GM18868 (cell line): ENCODE data around the gene KNL1.
A peak's percentile ranks its signal among the peaks of the same experiment; 100 is the strongest.
"Not testable (repeated sequence)": the region's sequence is repeated elsewhere in the genome, so short reads cannot be mapped to it uniquely, and the experiment has no call there.

Source experiments
- ATAC-seq: cut with Tn5 transposase; IDR thresholded peaks from one replicate; pipeline ENCODE4 v1.9.1; 2021; ENCODE audit warnings: mild to moderate bottlenecking, moderate library complexity; ENCODE audit not compliant: unreplicated experiment

Gene KNL1

DNA sequence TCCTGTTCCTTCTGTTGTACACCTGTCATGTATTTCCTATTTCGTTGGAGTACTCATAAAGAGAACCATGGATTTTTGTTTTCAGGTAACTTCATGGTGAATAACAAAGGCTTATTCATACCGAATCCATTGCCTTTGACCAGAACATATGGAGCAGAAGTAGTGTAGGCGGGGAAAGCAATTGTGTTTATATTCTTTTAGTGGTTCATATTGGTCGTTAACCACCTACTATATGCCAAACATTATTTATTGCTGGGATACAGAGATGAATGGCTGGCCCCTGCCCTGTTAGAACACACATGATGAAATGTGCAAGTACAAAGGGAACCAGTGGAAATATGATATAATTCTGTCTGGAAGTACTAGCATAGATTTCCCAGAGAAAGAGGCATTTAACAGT, 15.2 kb upstream of the KNL1 start:
- ATAC-seq = no peak

GRCh38 chr15:40581796-40582195, 12.3 kb upstream of the KNL1 start:
- ATAC-seq = not testable (repeated sequence)

DNA sequence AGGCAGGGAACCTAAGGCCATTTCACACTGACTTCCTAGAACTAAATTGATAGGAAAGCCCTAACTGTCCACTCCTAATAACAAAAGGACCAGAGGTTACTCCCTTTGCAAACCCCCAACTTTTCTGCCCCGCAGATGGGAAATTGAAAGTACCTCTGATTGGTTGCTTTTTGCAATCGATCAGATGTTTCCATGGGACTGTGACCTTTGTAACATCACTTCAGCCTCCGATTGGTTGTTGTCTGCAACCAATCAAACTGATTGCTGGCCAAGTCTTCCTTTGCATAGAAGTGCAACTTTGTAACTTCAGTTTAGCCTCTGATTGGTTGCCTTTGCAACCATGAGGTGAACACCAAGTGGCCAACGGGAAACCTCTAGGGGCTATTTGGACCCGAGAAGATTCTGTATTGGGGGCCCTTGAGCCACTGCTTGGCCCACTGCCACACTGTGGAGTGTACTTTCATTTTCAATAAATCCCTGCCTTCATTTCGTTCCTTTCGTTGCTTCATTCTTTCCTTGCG, 11.3 kb upstream of the KNL1 start:
- ATAC-seq = no peak

GRCh38 chr15:40584191-40584590, 9.9 kb upstream of the KNL1 start:
- ATAC-seq = no peak

DNA sequence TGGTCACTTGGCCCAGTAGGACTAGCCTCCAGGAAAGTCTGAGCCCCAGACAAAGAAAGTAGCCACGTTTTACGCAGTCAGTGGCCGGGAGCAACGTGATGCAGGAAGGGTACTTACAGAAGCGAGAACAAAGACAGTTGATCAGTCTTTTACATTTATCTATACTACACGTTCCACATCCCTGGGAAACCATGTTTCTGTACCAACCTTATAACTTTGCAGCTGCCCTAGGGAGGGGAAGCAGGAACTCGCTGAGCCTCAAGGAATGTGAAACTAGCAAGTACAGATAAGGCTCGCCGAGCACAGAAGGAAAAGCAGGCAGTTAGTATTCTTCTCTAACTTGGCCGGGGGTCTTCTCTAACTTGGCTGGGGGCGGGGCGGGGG, 3.4 kb upstream of the KNL1 start:
- ATAC-seq = no peak

- ATAC-seq = no peak
Observed at GRCh38 chr15:40591389-40591788, 2.7 kb upstream of the KNL1 start.

GRCh38 chr15:40593165-40593564, 884 bp upstream of the KNL1 start:
- ATAC-seq = no peak

DNA sequence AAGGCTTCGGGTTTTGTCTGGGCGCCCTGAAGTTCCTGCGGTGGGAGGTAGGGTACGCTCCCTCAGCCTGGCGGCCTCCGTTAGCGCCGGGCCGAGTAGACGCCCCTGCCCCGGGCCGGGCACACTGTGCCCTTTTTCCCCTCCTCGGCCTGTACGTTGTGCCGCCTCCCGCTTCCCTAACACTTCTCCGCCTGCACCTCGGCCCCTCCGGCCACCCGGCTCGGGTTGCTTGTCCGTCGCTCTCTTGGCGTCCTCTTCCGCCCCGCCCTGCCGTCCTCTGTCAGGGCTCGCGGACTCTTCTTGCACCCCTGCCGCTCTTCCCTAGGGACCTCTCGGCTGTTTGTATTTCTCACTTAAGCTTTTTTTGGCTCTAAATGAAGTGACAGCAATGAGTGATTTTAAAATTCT, 384 bp downstream of the KNL1 start:
- peak; percentile 40 for ATAC-seq

DNA sequence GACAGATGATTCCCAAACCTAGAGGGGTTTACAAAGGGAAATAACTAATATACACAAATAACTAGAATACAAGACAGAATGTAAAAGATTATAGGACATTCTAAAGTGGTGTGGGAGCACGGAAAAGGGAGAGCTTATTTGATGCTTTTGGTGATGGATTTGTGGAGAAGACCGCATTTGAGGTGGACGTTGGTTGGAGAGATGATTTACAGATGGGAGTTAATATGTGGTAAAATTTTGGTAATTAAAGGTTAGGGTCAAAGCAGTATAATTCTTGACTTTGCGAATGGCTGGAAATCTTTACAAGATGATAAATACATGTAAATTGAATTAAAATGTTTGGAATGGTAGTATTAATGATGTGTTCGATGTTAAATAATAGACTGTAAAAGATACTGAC, 1.2 kb downstream of the KNL1 start:
- no peak for ATAC-seq

GRCh38 chr15:40595773-40596172, 1.7 kb downstream of the KNL1 start:
- no peak for ATAC-seq

DNA sequence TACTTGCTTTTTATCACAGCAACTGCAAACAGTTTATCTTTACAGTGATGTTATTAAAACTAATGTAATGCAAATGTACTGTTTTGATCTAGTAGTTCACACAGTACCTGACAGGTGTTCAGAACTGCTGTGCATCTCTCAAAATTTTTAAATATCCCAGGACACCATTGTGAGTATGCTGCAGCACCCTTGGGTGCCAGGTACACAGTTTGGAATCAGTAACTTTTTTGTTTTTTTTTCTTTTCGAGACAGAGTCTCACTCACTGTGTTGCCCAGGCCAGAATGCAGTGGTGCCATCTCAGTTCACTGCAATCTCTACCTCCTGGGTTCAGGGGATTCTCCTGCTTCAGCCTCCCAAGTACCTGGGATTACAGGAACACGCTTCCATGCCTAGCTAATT, 3.0 kb downstream of the KNL1 start:
- ATAC-seq = no peak

DNA sequence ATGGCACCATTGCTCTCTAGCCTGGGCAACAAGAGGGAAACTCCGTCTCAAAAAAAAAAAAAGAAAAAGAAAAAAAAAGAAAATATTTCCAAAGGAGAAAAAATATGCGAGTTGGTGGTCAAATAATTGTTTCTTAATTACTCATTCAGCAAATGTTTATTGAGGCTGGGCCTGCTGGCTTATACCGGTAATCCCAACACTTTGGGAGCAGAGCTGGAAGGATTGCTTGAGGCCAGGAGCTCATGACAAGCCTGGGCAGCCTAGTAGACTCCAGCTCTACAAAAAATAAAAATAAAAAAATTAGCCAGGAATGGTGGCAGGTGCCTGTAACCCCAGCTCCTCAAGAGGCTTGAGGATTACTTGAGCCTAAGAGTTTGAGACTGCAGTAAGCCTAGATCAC, 4.1 kb downstream of the KNL1 start:
- no peak for ATAC-seq

- ATAC-seq = no peak
Observed at GRCh38 chr15:40598672-40599071, 4.6 kb downstream of the KNL1 start.

GRCh38 chr15:40600956-40601355, 6.9 kb downstream of the KNL1 start:
- no peak for ATAC-seq

DNA sequence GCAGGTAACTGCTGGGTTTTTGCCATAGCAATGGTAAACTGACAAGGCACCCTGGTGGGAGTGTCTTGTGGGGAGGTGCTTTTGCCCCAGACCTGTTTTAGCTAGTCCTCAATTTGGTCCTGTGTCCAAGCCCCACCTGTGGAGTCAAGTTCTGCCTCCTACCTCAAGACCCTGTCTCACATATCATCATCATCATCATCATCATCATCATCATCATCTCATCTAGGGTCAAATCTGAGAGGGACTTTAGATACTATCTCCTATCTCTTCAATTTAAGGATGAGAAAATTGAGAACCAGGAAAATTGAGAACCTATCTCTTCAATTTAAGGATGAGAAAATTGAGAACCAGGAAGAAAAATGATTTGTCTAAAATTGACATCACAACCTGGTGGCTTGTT, 9.9 kb downstream of the KNL1 start:
- ATAC-seq = no peak

DNA sequence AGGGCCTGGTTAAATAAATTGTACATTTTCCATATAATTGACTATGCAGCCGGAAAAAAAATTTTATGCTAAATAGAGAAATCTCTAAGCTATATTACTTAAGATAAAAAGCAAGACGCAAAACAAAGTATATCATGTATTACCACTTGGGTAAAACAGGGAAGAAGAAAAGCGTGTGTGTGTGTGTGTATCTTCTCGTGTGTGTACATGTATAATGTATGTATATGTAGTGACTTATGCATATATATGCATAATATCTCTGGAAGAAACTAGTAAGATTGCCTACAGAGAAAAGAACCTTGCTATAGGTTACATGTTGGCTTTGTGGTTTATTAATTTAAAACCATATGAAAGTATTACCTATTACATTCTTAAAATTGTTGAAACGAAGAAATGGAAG, 19.0 kb downstream of the KNL1 start:
- no peak for ATAC-seq

DNA sequence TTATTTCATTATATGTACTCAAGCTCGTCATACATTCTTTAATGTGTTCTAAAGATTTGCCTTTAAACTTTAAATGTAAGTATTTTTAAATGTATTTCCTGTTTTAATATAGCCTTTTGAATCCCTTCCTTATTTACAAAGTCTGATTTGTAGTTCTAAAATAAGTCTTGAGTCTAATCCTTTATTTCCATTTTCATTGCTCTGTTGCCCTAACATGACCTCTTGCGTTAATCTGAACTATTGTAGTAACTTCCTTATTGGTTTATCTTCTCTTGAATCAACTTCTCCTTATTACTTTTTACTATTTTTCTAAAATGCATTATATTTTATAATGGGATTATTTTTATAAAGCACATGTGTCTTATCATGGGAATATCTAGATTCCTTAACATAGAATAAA, 24.0 kb downstream of the KNL1 start:
- no peak for ATAC-seq

- no peak for ATAC-seq
Observed at GRCh38 chr15:40618906-40619305, 24.9 kb downstream of the KNL1 start.

GRCh38 chr15:40623361-40623760, 29.3 kb downstream of the KNL1 start:
- ATAC-seq = no peak

GRCh38 chr15:40630313-40630712, 36.3 kb downstream of the KNL1 start:
- ATAC-seq = no peak

GRCh38 chr15:40633178-40633577, 39.1 kb downstream of the KNL1 start:
- no peak for ATAC-seq

- ATAC-seq = no peak
Observed at GRCh38 chr15:40637221-40637745, 43.2 kb downstream of the KNL1 start.

- no peak for ATAC-seq
Observed at GRCh38 chr15:40639677-40640076, 45.6 kb downstream of the KNL1 start.

GRCh38 chr15:40647523-40647922, 53.5 kb downstream of the KNL1 start:
- no peak for ATAC-seq
